ENCODE results near the gene ASTN2.

- TF ChIP-seq POLR2A (IDR thresholded peaks at IDR 0.05): no peak
- TF ChIP-seq CTCF (IDR thresholded peaks at IDR 0.05): no peak
Observed at GRCh38 chr9:117145081-117145480, 269.8 kb downstream of the ASTN2 start.

All from testis (tissue), 2 donors.